ENCODE data around the gene PTPRG. TPM values are rescaled to one million over a fixed set of nuclear protein-coding genes. Genes with fewer than 3 reads are reported as not detected.

PTPRG gene
- total and polyA plus RNA-seq, 2 donors (not counting 3 experiments of a cell fraction or from before 2014, with no cell fraction given), result 8.9 to 39.1 TPM

GRCh38 chr3:61724183-61724582 lies 162.8 kb downstream of the PTPRG start:
- DNase-seq (ENCODE audit: low read depth, low spot score) (no peak), FAIRE-seq (no peak)
- dilution Hi-C loops (cut with MboI; ENCODE audit: extremely low pct_ligation_motif_present, low sequenced_read_pairs) (no loop called here), intact Hi-C loops (cut with micrococcal nuclease) (no loop called here)
- Histone ChIP-seq H2AFZ (ENCODE audit: low read depth, low read length) (no peak overlapping the region), H3K9me1 (replicated peaks; ENCODE audit: control insufficient read depth, extremely low read depth, insufficient read depth, low read length) (no peaks in the 10 kb centered on the region), H3K27me3 (ENCODE audit: control insufficient read depth in 2 of 2, insufficient read depth in 2 of 2, low read length in 2 of 2) (no peaks in the 10 kb centered on the region), H3K79me2 (ENCODE audit: control insufficient read depth, insufficient read depth, low read length) (no peaks in the 10 kb centered on the region), H3K4me1 (ENCODE audit: control insufficient read depth, extremely low read depth, insufficient read depth, low read length) (no peaks in the 10 kb centered on the region), H4K20me1 (replicated peaks; ENCODE audit: control insufficient read depth, extremely low read depth, insufficient read depth, low read length) (no peaks in the 10 kb centered on the region), H3K36me3 (ENCODE audit: control insufficient read depth in 2 of 2, extremely low read depth in 1 of 2, insufficient read depth in 2 of 2, low read length in 2 of 2) (no peaks in the 10 kb centered on the region), H3K4me2 (ENCODE audit: insufficient read depth, low read length) (no peak overlapping the region), H3K27ac (ENCODE audit: insufficient read depth, low read depth, low read length) (no peak overlapping the region), H3K9ac (replicated peaks; ENCODE audit: extremely low read depth, insufficient read depth, low read length) (no peak overlapping the region), H3K9me3 (replicated peaks; ENCODE audit: control insufficient read depth, insufficient read depth, low read length) (no peaks in the 10 kb centered on the region), H3K4me3 (replicated peaks in 1 of 3; ENCODE audit: insufficient read depth in 1 of 3, low read depth in 1 of 3, low read length in 3 of 3) (no peak overlapping the region)
- POLR2A ChIA-PET, result no interaction called here
- BruUV-seq (replicated peaks), result no TSS peak
- CTCF ChIA-PET, result no interaction called here
- TF ChIP-seq MYC (IDR thresholded peaks at IDR 0.05; ENCODE audit: low read depth, low read length) (no peak), CTCF (IDR thresholded peaks at IDR 0.05; ENCODE audit: extremely low read depth in 1 of 2, insufficient read depth in 1 of 2, low read depth in 1 of 2, low read length in 2 of 2) (no peak), GATA2 (IDR thresholded peaks at IDR 0.05; ENCODE audit: insufficient read depth, insufficient read length, low read depth, low read length) (no peak), POLR2AphosphoS5 (IDR thresholded peaks at IDR 0.05; ENCODE audit: insufficient read depth, low read depth, low read length) (no peak), JUN (IDR thresholded peaks at IDR 0.05; ENCODE audit: borderline replicate concordance, insufficient read depth, insufficient read length, low read depth) (no peak), FOS (IDR thresholded peaks at IDR 0.05; ENCODE audit: borderline replicate concordance, insufficient read depth, low read length) (no peak), EZH2 (IDR thresholded peaks at IDR 0.05; ENCODE audit: borderline replicate concordance, low read depth, low read length, severe bottlenecking) (no peak), MAX (IDR thresholded peaks at IDR 0.05; ENCODE audit: insufficient read depth, insufficient read length) (no peak), POLR2A (IDR thresholded peaks at IDR 0.05; ENCODE audit: low read depth, low read length) (no peak)
